B cell (primary cell): ENCODE results near the gene KRTAP5-9. TPM values are rescaled to one million over a fixed set of nuclear protein-coding genes. Genes with fewer than 3 reads are reported as not detected.

Source experiments
- ATAC-seq: fragments of 200-7000 bp; cut with Tn5 transposase; one replicate; pipeline ENCODE4 v1.10.0; 2021; ENCODE audit warnings: low read depth, mild to moderate bottlenecking, moderate number of reproducible peaks, moderate library complexity
- CTCF ChIA-PET: fragments of 350-600 bp; sonication (Branson Sonifier 250); formaldehyde crosslinking; loops from one replicate; lab custom pipeline; 2021; ENCODE audit warnings: antibody characterized with exemption, inconsistent platforms; lab: Charles Lee
- POLR2A ChIA-PET: fragments of 350-600 bp; sonication (Branson Sonifier 250); formaldehyde crosslinking; loops from one replicate; lab custom pipeline; 2021; ENCODE audit warnings: antibody characterized with exemption; lab: Charles Lee
- DNase-seq: peaks from one replicate; pipeline ENCODE4 v3.0.0; 2013
- H2AFZ ChIP-seq: 2 replicates; pipeline ENCODE4 v1.6.1; 2012; ENCODE audit warnings: mild to moderate bottlenecking, low read depth, low read length; ENCODE audit not compliant: insufficient read depth, poor library complexity, severe bottlenecking
- H3K27ac ChIP-seq, 2 donors: 1 replicate in 1 of 2; 2 replicates in 1 of 2; pipeline ENCODE4 v1.5.1; 2012 to 2013; ENCODE audit warnings: low read length in 2 of 2, mild to moderate bottlenecking in 2 of 2, moderate library complexity in 1 of 2
- H3K27me3 ChIP-seq, 4 experiments: fragments of 200-600 bp in 1 of 4; sonication (generic) in 1 of 4; replicated peaks in 1 of 4; 1 replicate in 2 of 4; 2 replicates in 2 of 4; pipeline versions ENCODE4 v1.6.1 to v1.7.0; 2013 to 2016; ENCODE audit warnings: low read length in 3 of 4, mild to moderate bottlenecking in 2 of 4, mixed read lengths in 1 of 4, moderate library complexity in 1 of 4; ENCODE audit not compliant: insufficient read depth in 4 of 4, control insufficient read depth in 3 of 4; ENCODE audit errors: control extremely low read depth in 1 of 4
- H3K36me3 ChIP-seq, 2 experiments: replicated peaks in 1 of 2; 1 replicate in 1 of 2; 2 replicates in 1 of 2; pipeline versions ENCODE4 v1.6.1 to v1.7.1; 2013; ENCODE audit warnings: low read length in 1 of 2; ENCODE audit not compliant: insufficient read depth in 2 of 2, control insufficient read depth in 1 of 2; ENCODE audit errors: control extremely low read depth in 1 of 2, extremely low read depth in 1 of 2
- H3K4me1 ChIP-seq, 2 donors: fragments of 200-600 bp in 1 of 2; sonication (generic) in 1 of 2; 1 replicate in 1 of 2; 2 replicates in 1 of 2; pipeline versions ENCODE4 v1.5.1 to v1.6.1; 2013 to 2017; ENCODE audit warnings: low read length in 2 of 2; ENCODE audit not compliant: control insufficient read depth in 2 of 2, insufficient read depth in 2 of 2
- H3K4me2 ChIP-seq: replicated peaks from 2 replicates; pipeline ENCODE3; 2012; ENCODE audit warnings: mild to moderate bottlenecking, low read depth, low read length; ENCODE audit not compliant: poor library complexity, severe bottlenecking
- H3K4me3 ChIP-seq, 5 experiments: fragments of 200-600 bp in 1 of 5; sonication (generic) in 1 of 5; 1 replicate in 3 of 5; 2 replicates in 2 of 5; pipeline versions ENCODE4 v1.5.1 to v1.7.0; 2011 to 2016; ENCODE audit warnings: low read length in 4 of 5, mild to moderate bottlenecking in 4 of 5, low read depth in 2 of 5, control low read depth in 1 of 5, moderate library complexity in 1 of 5; ENCODE audit not compliant: insufficient read depth in 1 of 5; ENCODE audit errors: control extremely low read depth in 1 of 5, extremely low read depth in 1 of 5
- H3K79me2 ChIP-seq: fragments of 200-600 bp; sonication (generic); one replicate; pipeline ENCODE4 v1.6.0; 2016; ENCODE audit warnings: low read length; ENCODE audit not compliant: control insufficient read depth, insufficient read depth
- H3K9ac ChIP-seq: fragments of 200-600 bp; sonication (generic); 2 replicates; pipeline ENCODE4 v1.6.1; 2017; ENCODE audit warnings: mild to moderate bottlenecking, low read length, moderate library complexity
- H3K9me3 ChIP-seq, 3 donors: one replicate each; pipeline versions ENCODE4 v1.6.1 to v1.7.1; 2013; ENCODE audit warnings: low read length in 2 of 3; ENCODE audit not compliant: control insufficient read depth in 2 of 3, insufficient read depth in 1 of 3; ENCODE audit errors: control extremely low read depth in 1 of 3
- H4K20me1 ChIP-seq: 2 replicates; pipeline ENCODE4 v1.6.0; 2012; ENCODE audit warnings: mild to moderate bottlenecking, low read length; ENCODE audit not compliant: insufficient read depth, control insufficient read depth, poor library complexity, severe bottlenecking
- H3K27ac Mint-ChIP-seq: one replicate; pipeline ENCODE4 v1.8.0; 2021; ENCODE audit warnings: mixed read lengths
- H3K27me3 Mint-ChIP-seq: one replicate; pipeline ENCODE4 v1.8.0; 2021; ENCODE audit warnings: mixed read lengths
- H3K4me1 Mint-ChIP-seq: one replicate; pipeline ENCODE4 v1.8.0; 2021; ENCODE audit warnings: mixed read lengths
- H3K4me3 Mint-ChIP-seq: one replicate; pipeline ENCODE4 v1.8.0; 2021; ENCODE audit warnings: mixed read lengths
- H3K9me3 Mint-ChIP-seq: one replicate; pipeline ENCODE4 v1.8.0; 2022; ENCODE audit warnings: mixed read lengths; ENCODE audit not compliant: insufficient read depth
- EZH2 ChIP-seq: IDR thresholded peaks from 2 replicates; pipeline ENCODE4 v1.6.1; 2012; ENCODE audit warnings: borderline replicate concordance, low read depth, mild to moderate bottlenecking, moderate library complexity, low read length; ENCODE audit not compliant: insufficient read depth, poor library complexity, severe bottlenecking
- WGBS: methylation state at CpG from one replicate; pipeline ENCODE4 v1.1.5; 2013; ENCODE audit warnings: missing lambda C conversion rate; ENCODE audit not compliant: insufficient coverage; 5-methylcytosine and 5-hydroxymethylcytosine counted together
- intact Hi-C: fragments of 100-400 bp; cut with micrococcal nuclease; formaldehyde crosslinking; loops from one replicate; pipeline ENCODE4 v1.10.0; 2022
- polyA minus RNA-seq: library from RNA; depleted of rRNA, polyadenylated mRNA; stranded (reverse); fragments of >200 nt; gene quantifications from 2 replicates; pipeline ENCODE4 v1.2.3, GENCODE V29; 2012
- polyA plus RNA-seq: library from polyadenylated mRNA; depleted of rRNA; stranded (reverse); fragments of >200 nt; gene quantifications from 2 replicates; pipeline ENCODE4 v1.2.3, GENCODE V29; 2012
- total RNA-seq, 2 donors: library from RNA; stranded (reverse); fragments of 120-200 nt in 1 of 2; gene quantifications; 1 replicate in 1 of 2; 2 replicates in 1 of 2; pipeline versions ENCODE4 v1.2.3 to v1.2.4, GENCODE V29; 2013 to 2022
- TF ChIP-seq, protein P1 (sequence below): fragments of 200-600 bp; IDR thresholded peaks from one replicate; pipeline ENCODE4 v1.8.0; 2022; ENCODE audit warnings: antibody characterized with exemption, mild to moderate bottlenecking

Gene KRTAP5-9, protein sequence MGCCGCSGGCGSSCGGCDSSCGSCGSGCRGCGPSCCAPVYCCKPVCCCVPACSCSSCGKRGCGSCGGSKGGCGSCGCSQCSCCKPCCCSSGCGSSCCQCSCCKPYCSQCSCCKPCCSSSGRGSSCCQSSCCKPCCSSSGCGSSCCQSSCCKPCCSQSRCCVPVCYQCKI
- total RNA-seq (0.34 TPM in 1 of 2 replicates, not detected in the other), polyA plus RNA-seq (0.69 and 0.95 TPM in 2 replicates), polyA minus RNA-seq (0.36 TPM in 1 of 2 replicates, not detected in the other)
- not detected for total RNA-seq (2013)

DNA sequence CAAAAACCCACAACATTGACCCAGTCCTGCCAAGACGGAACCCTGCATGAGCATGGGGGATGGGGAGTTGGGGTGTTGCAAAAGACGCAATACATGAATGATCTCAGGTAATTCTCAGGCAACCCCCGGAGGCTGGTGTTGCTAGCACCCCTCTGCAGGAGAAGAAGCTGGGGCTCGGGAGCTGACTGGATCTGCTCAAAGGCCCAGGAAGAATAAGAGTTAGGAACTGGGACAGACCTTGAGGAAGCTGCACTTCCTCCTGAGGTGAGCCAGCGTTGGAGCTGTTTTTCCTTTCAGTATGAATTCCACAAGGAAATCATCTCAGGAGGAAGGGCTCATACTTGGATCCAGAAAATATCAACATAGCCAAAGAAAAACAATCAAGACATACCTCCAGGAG, at the start of gene KRTAP5-9:
Gene KRTAP5-9, plus strand, starts transcription at position 301 of the 400 bp plus-strand sequence. CDS start 238 bp downstream, outside the sequence.
- peaks cover 27% of the 10 kb centered on the region for H3K4me1 Mint-ChIP-seq
- H3K4me2 ChIP-seq = no peak within 1 kb of the TSS
- H3K36me3 ChIP-seq = no peaks in the 10 kb centered on the region

DNA sequence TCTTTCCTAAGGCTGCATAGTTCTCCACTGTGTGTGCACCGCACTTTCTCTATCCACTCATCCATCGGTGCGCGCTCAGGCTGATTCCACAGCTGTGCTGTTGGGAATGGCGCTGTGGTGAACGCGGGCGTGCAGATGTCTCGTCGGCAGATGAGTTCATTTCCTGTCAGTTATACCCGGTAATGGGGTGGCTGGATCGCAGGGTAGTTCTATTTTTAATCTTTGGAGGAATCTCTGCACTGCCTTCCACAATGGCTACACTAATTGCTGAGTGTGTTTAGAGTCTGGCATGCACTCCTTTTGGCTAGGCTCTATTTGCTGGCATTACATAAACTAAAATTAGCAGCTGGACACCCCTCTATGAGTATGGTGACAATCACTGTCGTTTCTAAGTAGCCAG, 49.1 kb upstream of the KRTAP5-9 start:
- H3K36me3 ChIP-seq = peaks cover 0 to 79% of the 10 kb centered on the region in 2 experiments
- H3K79me2 ChIP-seq = no peaks in the 10 kb centered on the region
- H2AFZ ChIP-seq = no peak overlapping the region
- TF ChIP-seq, protein P1, sequence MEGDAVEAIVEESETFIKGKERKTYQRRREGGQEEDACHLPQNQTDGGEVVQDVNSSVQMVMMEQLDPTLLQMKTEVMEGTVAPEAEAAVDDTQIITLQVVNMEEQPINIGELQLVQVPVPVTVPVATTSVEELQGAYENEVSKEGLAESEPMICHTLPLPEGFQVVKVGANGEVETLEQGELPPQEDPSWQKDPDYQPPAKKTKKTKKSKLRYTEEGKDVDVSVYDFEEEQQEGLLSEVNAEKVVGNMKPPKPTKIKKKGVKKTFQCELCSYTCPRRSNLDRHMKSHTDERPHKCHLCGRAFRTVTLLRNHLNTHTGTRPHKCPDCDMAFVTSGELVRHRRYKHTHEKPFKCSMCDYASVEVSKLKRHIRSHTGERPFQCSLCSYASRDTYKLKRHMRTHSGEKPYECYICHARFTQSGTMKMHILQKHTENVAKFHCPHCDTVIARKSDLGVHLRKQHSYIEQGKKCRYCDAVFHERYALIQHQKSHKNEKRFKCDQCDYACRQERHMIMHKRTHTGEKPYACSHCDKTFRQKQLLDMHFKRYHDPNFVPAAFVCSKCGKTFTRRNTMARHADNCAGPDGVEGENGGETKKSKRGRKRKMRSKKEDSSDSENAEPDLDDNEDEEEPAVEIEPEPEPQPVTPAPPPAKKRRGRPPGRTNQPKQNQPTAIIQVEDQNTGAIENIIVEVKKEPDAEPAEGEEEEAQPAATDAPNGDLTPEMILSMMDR = no peak
- no peak for TF ChIP-seq EZH2
- CTCF ChIA-PET = no interaction called here
- Mint-ChIP-seq H3K4me3 (no peak overlapping the region), H3K9me3 (no peaks in the 10 kb centered on the region), H3K27ac (no peak overlapping the region), H3K27me3 (no peaks in the 10 kb centered on the region), H3K4me1 (no peaks in the 10 kb centered on the region)
- intact Hi-C loops = no loop called here
- H3K9me3 ChIP-seq = no peaks in the 10 kb centered on the region
- WGBS = 27% methylated on average over 9 of the region's 13 CpGs
- ATAC-seq = no peak
- H4K20me1 ChIP-seq = peaks cover 5% of the 10 kb centered on the region
- H3K4me1 ChIP-seq = no peaks in the 10 kb centered on the region
- DNase-seq = no peak
- H3K9ac ChIP-seq = no peak overlapping the region
- no peak overlapping the region for H3K4me2 ChIP-seq
- no peak overlapping the region for H3K27ac ChIP-seq
- no peak overlapping the region for H3K4me3 ChIP-seq
- no peaks in the 10 kb centered on the region for H3K27me3 ChIP-seq
- POLR2A ChIA-PET = no interaction called here

More for the DNA sequence above, at the start of gene KRTAP5-9:
- H3K9me3 Mint-ChIP-seq = peaks cover 2% of the 10 kb centered on the region
- CTCF ChIA-PET = no interaction called here
- Histone ChIP-seq H3K27me3 (peaks cover 0 to 2% (median 0%) of the 10 kb centered on the region in 4 experiments), H3K27ac (no peak within 1 kb of the TSS), H3K9ac (no peak within 1 kb of the TSS), H3K4me1 (peaks cover 3 to 14% of the 10 kb centered on the region in 2 donors), H2AFZ (no peak within 1 kb of the TSS), H3K9me3 (peaks cover 0 to 13% (median 0%) of the 10 kb centered on the region in 3 donors), H3K79me2 (no peaks in the 10 kb centered on the region), H4K20me1 (no peaks in the 10 kb centered on the region), H3K4me3 (no peak within 1 kb of the TSS)
- WGBS = 89% methylated on average over 4 of the region's 5 CpGs
- H3K4me3 Mint-ChIP-seq = no peak within 1 kb of the TSS
- POLR2A ChIA-PET = no interaction called here
- intact Hi-C loops = no loop called here
- TF ChIP-seq, protein P1 = no peak
- no peak for TF ChIP-seq EZH2
- peaks cover 9% of the 10 kb centered on the region for H3K27me3 Mint-ChIP-seq
- ATAC-seq = no peak
- DNase-seq = no peak
- no peak within 1 kb of the TSS for H3K27ac Mint-ChIP-seq
